ENCODE measurements around the gene RNF138. TPM values are rescaled to one million over a fixed set of nuclear protein-coding genes. Genes with fewer than 3 reads are reported as not detected.

The RNF138 gene, protein sequence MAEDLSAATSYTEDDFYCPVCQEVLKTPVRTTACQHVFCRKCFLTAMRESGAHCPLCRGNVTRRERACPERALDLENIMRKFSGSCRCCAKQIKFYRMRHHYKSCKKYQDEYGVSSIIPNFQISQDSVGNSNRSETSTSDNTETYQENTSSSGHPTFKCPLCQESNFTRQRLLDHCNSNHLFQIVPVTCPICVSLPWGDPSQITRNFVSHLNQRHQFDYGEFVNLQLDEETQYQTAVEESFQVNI
- 10 to 100 TPM; 75.4 to 85.5 TPM for total RNA-seq

DNA sequence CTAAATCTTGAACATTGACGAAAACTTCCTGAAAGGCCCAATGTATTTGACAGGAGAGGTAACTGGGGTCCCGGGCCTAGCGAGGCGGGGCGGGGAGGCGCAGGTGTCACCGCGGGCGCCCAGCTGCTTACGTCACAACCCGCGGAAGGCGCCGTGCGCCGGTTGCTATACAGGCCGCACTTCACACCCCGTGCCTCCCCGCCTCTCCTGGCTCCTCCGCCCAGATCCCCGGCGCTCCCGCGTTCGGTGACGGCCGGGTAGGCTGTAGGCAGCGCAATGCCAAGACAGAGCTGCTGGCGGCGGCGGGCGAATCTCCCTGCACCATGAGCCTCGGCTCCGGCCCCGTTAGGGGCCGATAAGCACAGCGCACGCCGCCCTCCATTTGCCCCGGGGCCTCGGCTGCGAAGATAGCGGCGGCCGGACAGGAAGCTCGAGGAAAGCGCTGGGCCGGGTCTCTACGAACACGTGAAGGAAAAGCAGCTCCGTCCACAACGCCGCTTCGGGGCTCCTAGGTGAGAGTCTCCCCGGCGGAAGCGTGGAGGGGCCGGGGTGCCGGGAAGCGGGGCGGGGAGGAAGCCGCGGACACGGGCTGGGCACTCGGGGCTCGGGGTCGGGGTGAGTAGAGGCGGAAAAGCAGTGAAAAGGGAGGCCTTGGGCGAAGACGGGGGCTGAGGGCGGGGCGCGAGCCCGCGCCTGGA lies at the start of gene RNF138:
TSS of gene RNF138 (plus strand) at position 151 of the 698 bp plus-strand sequence. CDS start 903 bp downstream, outside the sequence.
- H3K27ac Mint-ChIP-seq: peak within 1 kb of the TSS; percentile 98
- H3K36me3 Mint-ChIP-seq (ENCODE audit: low read depth): peaks cover 33% of the 10 kb centered on the region
- peak; percentile 90 for DNase-seq
- intact Hi-C loops (cut with micrococcal nuclease): loop anchor here (1.0 to 10.0 kb wide), 10 partner anchors 15 to 597 kb away; partner anchors contain the start of genes DSG2, GAREM1, RNF125 and TRAPPC8
- no peaks in the 10 kb centered on the region for H3K27me3 Mint-ChIP-seq (ENCODE audit: low read depth)
- peaks cover 40% of the 10 kb centered on the region for H3K4me1 Mint-ChIP-seq (ENCODE audit: low read depth)
- CTCF ChIA-PET: interaction anchor here (0.9 to 1.6 kb wide), 3 partner anchors 12 to 379 kb away, joined by 3 read pairs; partner anchors contain the start of gene GAREM1
- no peaks in the 10 kb centered on the region for H3K9me3 Mint-ChIP-seq
- H3K4me3 Mint-ChIP-seq: peak within 1 kb of the TSS; percentile 97

DNA sequence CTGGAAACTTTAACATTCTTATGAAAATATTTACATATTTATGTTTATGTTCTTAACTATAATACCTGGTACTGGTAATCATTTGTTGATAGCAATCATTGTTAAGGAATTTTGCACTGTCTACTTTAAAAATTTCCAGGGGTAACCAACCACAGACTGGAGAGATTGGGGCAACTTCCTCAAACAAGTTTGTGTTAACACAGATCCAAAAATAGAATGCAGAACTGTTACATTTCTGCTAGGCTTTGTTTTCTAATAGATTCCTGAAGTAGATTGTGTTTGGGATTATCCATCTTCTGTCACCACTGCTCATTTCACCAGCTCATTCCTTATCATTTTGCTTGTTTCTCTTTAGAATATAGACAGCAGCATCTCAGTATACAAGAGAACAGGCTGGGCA lies 49.3 kb upstream of the RNF138 start:
- intact Hi-C loops (cut with micrococcal nuclease): no loop called here
- no peak overlapping the region for H3K27ac Mint-ChIP-seq

DNA sequence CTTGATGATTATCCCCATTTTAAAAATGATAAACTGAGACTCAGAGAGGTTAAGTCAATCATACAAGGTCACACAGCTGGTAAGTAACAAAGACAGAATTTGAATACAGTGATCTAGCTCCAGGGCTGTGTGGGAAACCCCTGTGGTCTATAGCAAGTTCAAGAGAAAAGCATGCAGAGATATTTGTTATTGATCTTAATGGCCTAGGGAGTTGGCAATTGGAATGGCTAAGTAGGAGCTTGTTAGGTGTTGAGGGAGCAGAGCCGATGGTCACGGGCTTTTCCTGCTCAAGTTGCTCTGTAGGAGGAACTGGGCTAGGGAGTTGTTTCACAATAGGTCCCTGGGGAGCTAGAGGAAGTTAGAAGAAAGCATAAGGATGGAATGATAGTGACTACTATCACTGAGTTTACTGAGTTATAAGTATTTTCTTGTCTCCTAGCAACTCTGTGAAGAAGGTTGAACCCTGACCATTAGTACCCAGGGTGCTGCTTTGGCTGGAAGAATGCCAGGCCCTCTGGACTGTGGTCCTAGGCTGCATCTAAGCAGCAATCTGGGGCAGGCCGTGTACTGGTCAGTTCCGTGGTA lies 43.1 kb upstream of the RNF138 start:
- H3K27ac Mint-ChIP-seq: peak overlapping the region; percentile 81
- no peaks in the 10 kb centered on the region for H3K27me3 Mint-ChIP-seq (ENCODE audit: low read depth)
- CTCF ChIA-PET: interaction anchor here (0.6 to 1.4 kb wide), 4 partner anchors 11 to 110 kb away, joined by 3 to 8 read pairs (median 4); partner anchors contain the start of gene RNF125
- H3K9me3 Mint-ChIP-seq: no peaks in the 10 kb centered on the region
- no peak overlapping the region for H3K4me3 Mint-ChIP-seq
- H3K4me1 Mint-ChIP-seq (ENCODE audit: low read depth): peaks cover 23% of the 10 kb centered on the region
- intact Hi-C loops (cut with micrococcal nuclease): loop anchor here (1.0 kb wide), 3 partner anchors 30 to 105 kb away; partner anchors contain the start of genes RNF125 and TRAPPC8
- DNase-seq: peak; percentile 30
- peaks cover 7% of the 10 kb centered on the region for H3K36me3 Mint-ChIP-seq (ENCODE audit: low read depth)

More for the DNA sequence above, 49.3 kb upstream of the RNF138 start:
- Mint-ChIP-seq H3K9me3 (no peaks in the 10 kb centered on the region), H3K36me3 (ENCODE audit: low read depth) (peaks cover 20% of the 10 kb centered on the region), H3K27me3 (ENCODE audit: low read depth) (no peaks in the 10 kb centered on the region), H3K4me1 (ENCODE audit: low read depth) (peaks cover 28% of the 10 kb centered on the region), H3K4me3 (no peak overlapping the region)
- CTCF ChIA-PET: no interaction called here
- DNase-seq: no peak

DNA sequence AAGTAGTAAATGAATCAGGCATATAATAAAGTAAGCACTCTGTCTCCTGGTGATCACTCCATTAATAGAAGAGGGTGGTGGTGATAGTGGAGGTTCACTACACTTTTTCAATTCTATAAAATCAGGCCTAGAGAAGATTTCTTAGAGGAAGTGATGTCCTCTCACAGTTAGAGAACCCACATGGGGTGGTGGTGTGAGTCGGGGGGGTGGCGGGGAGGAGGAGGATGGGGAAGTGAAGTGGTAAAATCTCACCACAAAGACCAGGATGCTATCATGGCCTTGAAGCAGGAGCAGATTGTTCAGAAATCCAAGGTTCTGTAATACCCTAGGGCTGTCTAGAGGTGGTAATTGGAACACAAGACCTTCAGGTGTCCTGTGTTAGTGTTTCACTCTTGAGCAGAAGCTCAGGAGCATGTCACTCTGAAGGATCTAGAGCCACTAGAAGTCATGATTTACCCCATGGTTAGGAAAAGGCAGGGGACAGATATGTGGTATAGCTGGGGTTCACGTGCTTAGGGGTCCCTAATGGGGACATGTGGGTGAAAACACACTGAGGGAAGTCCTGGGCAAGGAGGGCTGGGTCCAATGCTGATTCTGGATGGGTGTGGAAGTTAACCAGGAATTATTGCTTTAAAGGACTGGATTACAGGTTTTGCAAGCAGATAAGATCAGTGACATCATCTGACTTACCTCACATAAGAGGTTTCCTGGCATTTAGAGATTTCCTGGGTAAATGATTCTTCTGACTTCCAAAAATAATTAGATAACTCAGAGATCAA lies 42.1 kb upstream of the RNF138 start:
- H3K27ac Mint-ChIP-seq: peak overlapping the region; percentile 81
- no peaks in the 10 kb centered on the region for H3K27me3 Mint-ChIP-seq (ENCODE audit: low read depth)
- H3K4me3 Mint-ChIP-seq: no peak overlapping the region
- H3K36me3 Mint-ChIP-seq (ENCODE audit: low read depth): peaks cover 7% of the 10 kb centered on the region
- peaks cover 23% of the 10 kb centered on the region for H3K4me1 Mint-ChIP-seq (ENCODE audit: low read depth)
- CTCF ChIA-PET: interaction anchor here (0.6 to 1.9 kb wide), 8 partner anchors 9 to 67 kb away, joined by 3 to 9 read pairs (median 4); partner anchors contain the start of gene RNF125
- H3K9me3 Mint-ChIP-seq: no peaks in the 10 kb centered on the region
- intact Hi-C loops (cut with micrococcal nuclease): loop anchor here (1.0 to 2.0 kb wide), 4 partner anchors 23 to 106 kb away; partner anchors contain the start of genes RNF125 and TRAPPC8
- DNase-seq: peak; percentile 65

DNA sequence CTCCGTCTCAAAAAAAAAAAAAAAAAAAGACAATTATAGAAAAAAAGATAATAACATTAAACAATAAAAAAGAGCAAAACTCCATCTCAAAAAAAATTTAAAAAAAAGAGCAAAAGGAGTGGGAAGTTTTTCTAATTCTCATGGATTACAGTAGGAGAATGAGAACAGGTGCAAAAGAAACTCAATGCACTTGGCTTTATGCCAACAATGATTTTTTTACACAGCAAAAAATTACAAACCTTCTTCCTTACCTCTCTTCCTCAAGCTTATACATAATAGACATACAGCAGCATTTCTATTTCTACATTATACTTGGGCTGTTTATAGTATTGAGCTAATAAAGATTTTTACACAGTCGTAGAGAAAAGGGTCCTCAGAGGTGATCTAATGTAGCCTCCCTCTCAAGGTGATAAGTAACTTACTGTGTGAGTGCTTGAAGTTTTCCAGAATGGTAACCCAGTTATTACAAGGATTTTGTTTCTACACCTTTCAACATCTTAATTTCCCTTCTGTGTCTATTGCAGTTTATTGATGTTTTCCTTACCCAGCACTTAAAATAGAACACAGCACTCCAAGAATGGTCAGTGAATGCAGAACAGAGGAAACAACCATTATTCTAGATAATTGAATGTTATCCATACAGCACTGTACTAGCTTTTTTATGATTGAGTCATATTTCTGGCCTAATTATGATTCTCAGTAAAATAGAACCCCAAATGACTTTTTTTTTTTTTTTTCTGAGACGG lies 34.9 kb upstream of the RNF138 start:
- no peaks in the 10 kb centered on the region for H3K9me3 Mint-ChIP-seq
- intact Hi-C loops (cut with micrococcal nuclease): no loop called here
- no peaks in the 10 kb centered on the region for H3K27me3 Mint-ChIP-seq (ENCODE audit: low read depth)
- peaks cover 29% of the 10 kb centered on the region for H3K4me1 Mint-ChIP-seq (ENCODE audit: low read depth)
- no peak overlapping the region for H3K27ac Mint-ChIP-seq
- no peak overlapping the region for H3K4me3 Mint-ChIP-seq
- CTCF ChIA-PET: interaction anchor here (1.0 to 1.2 kb wide), 2 partner anchors 15 to 17 kb away, joined by 3 to 5 read pairs; no protein-coding TSS in a partner anchor
- DNase-seq: no peak
- peaks cover 16% of the 10 kb centered on the region for H3K36me3 Mint-ChIP-seq (ENCODE audit: low read depth)

DNA sequence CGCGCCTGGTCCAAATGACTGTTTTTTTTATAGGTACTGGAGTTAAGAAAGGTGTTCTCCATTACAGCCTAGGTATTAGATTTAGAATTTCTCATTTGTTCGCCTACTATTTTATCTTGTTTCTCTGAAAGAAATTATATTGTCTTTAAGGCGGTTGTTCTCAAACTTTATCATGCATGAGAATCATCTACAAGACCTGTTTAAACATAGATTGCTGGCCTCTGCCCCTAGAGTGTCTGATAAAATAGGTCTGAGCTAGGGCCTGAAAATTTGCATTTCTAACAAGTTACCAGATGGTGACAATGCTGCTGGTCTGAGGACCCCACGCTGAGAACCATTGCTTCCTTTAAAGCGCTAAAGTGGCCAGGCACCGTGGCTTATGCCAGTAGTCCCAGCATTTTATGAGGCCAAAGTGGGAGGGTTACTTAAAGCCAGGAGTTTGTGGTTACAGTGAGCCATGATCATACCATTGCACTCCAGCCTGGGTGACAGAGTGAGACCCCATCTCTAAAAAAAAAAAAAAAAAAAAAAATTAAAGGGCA lies 34.0 kb upstream of the RNF138 start:
- peaks cover 16% of the 10 kb centered on the region for H3K36me3 Mint-ChIP-seq (ENCODE audit: low read depth)
- intact Hi-C loops (cut with micrococcal nuclease): no loop called here
- H3K27me3 Mint-ChIP-seq (ENCODE audit: low read depth): no peaks in the 10 kb centered on the region
- CTCF ChIA-PET: no interaction called here
- no peak overlapping the region for H3K27ac Mint-ChIP-seq
- no peak for DNase-seq
- H3K4me3 Mint-ChIP-seq: no peak overlapping the region
- H3K9me3 Mint-ChIP-seq: no peaks in the 10 kb centered on the region
- H3K4me1 Mint-ChIP-seq (ENCODE audit: low read depth): peaks cover 29% of the 10 kb centered on the region

DNA sequence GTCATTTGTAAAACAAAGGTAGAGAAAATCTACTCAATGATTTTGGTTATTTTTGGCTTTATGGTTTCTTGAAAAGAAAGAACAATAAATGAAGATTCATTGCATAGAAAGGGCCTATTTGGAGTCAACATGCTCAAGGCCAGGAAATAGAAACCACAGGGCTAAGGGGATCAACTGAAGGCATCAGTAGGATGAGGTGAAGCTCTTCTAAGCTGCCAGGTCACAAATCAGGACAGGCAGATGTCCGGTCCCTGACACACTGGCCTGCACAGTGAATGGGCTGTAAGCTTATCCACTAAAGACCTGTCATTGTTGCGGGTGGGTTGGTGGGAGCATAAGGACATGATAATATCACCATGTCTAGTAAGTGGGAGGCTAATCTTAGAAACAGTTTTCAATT lies 31.6 kb upstream of the RNF138 start:
- Mint-ChIP-seq H3K4me1 (ENCODE audit: low read depth) (peaks cover 29% of the 10 kb centered on the region), H3K27ac (no peak overlapping the region), H3K36me3 (ENCODE audit: low read depth) (peaks cover 15% of the 10 kb centered on the region)

DNA sequence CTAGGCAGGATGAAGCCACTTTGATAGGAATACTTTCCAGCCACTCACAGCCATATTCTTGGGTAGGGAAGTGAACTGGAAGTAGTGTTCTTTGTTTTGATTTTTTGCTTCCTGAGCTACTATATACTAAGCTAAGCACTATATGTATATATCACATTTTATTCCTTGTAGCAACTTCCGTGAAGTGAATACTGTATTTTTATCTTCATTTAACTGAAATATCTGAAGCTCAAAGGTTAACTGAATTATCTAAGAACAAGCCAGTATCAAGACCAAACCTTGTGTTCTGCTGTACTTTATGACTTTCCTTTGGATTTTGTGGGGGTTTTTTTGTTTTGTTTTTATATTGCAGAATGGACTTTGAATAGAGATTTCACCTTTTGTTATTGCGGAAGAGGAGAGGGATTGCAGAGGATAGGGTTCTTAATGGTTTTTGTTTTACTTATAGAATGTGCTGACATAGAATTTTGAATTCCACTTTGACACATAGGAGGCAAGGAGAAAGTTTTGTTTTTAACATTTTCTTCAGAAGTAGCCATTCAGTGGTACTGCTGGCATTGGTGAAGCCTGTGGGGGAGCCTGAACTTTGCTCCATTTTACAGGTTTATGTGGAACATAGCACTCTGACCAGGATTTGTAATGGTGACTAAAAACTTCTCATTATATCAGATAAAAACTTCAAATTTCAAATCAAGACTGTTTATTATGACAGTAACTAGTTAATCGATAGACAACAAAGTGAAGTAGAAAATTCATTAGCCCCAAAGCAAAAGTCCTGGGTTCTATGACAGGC lies 24.1 kb upstream of the RNF138 start:
- Mint-ChIP-seq H3K4me1 (ENCODE audit: low read depth) (no peaks in the 10 kb centered on the region), H3K27me3 (ENCODE audit: low read depth) (no peaks in the 10 kb centered on the region), H3K27ac (no peak overlapping the region), H3K36me3 (ENCODE audit: low read depth) (peaks cover 5% of the 10 kb centered on the region), H3K4me3 (no peak overlapping the region), H3K9me3 (no peaks in the 10 kb centered on the region)
- CTCF ChIA-PET: interaction anchor here (0.9 to 2.2 kb wide), 2 partner anchors 42 to 49 kb away, joined by 4 to 6 read pairs; partner anchors contain the start of gene RNF125
- DNase-seq: no peak
- intact Hi-C loops (cut with micrococcal nuclease): no loop called here

More for the DNA sequence above, 31.6 kb upstream of the RNF138 start:
- CTCF ChIA-PET: interaction anchor here (1.6 kb wide), 1 partner anchor 12 kb away, joined by 4 read pairs; no protein-coding TSS in a partner anchor
- no peak for DNase-seq
- intact Hi-C loops (cut with micrococcal nuclease): no loop called here
- no peaks in the 10 kb centered on the region for H3K27me3 Mint-ChIP-seq (ENCODE audit: low read depth)
- no peaks in the 10 kb centered on the region for H3K9me3 Mint-ChIP-seq
- no peak overlapping the region for H3K4me3 Mint-ChIP-seq

DNA sequence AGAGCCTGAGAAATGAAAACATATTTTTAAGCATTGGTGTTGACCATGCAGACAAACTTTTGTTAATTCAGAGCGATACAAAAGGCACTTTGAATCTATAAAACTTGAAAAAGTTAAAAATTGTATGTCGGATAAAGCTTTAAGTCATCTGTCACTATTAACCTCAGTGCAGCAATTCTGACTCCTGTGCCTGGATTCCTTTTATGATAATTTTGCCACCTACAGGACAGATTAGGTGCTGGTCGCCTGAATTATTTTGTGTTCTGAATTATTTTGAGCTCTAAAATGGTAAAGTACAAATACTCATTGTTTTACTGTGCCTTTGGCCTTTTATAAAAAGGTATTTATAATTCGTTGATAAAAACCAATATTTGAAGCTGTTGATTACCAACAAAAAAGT lies 19.4 kb upstream of the RNF138 start:
- no peak overlapping the region for H3K27ac Mint-ChIP-seq
- DNase-seq: no peak
- intact Hi-C loops (cut with micrococcal nuclease): loop anchor here (1.0 to 2.0 kb wide), 3 partner anchors 22 to 129 kb away; partner anchors contain the start of genes RNF125 and TRAPPC8
- H3K4me1 Mint-ChIP-seq (ENCODE audit: low read depth): peaks cover 8% of the 10 kb centered on the region
- no peaks in the 10 kb centered on the region for H3K27me3 Mint-ChIP-seq (ENCODE audit: low read depth)
- H3K9me3 Mint-ChIP-seq: no peaks in the 10 kb centered on the region
- CTCF ChIA-PET: interaction anchor here (0.6 to 2.1 kb wide), 17 partner anchors 10 to 188 kb away, joined by 3 to 16 read pairs (median 4); partner anchors contain the start of gene RNF125
- no peak overlapping the region for H3K4me3 Mint-ChIP-seq
- H3K36me3 Mint-ChIP-seq (ENCODE audit: low read depth): peaks cover 6% of the 10 kb centered on the region

DNA sequence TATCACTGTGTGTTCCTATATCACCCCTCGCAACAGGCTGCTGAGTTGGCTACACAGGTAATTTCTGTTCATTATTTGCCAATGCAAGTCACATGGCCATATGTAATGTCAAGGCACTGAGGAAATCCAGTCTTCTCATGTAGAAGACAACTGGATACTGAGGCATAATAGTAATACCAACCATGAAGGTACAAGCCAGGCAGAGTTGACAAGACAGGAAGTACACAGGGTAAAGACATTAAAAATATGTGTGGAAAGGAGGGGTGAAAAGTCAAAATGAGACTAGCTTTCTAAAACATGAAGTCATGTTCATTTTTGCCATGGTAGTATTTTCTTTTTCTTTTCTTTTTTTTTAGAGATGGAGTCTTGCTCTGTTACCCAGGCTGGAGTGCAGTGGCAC lies 17.5 kb upstream of the RNF138 start:
- CTCF ChIA-PET: interaction anchor here (0.7 to 1.2 kb wide), 2 partner anchors 17 to 131 kb away, joined by 5 read pairs; partner anchors contain the start of gene TRAPPC8

More for the DNA sequence above, 17.5 kb upstream of the RNF138 start:
- Mint-ChIP-seq H3K9me3 (no peaks in the 10 kb centered on the region), H3K4me3 (no peak overlapping the region), H3K36me3 (ENCODE audit: low read depth) (peaks cover 4% of the 10 kb centered on the region), H3K27me3 (ENCODE audit: low read depth) (no peaks in the 10 kb centered on the region), H3K4me1 (ENCODE audit: low read depth) (peaks cover 8% of the 10 kb centered on the region), H3K27ac (peak overlapping the region; percentile 68)
- DNase-seq: no peak
- intact Hi-C loops (cut with micrococcal nuclease): loop anchor here (1.0 kb wide), 2 partner anchors 11 to 18 kb away; no protein-coding TSS in a partner anchor

Data from activated naive CD4-positive, alpha-beta T cell treated with anti-CD3 and anti-CD28 coated beads for 36 hours (primary cell).